SH-SY5Y (cell line): ENCODE measurements around the gene SMPD4.
"Not testable (repeated sequence)": the region's sequence is repeated elsewhere in the genome, so short reads cannot be mapped to it uniquely, and the experiment has no call there.

Source experiments
- GATA2 ChIP-seq: IDR thresholded peaks from 2 replicates; pipeline ENCODE4 v1.6.1; 2011; ENCODE audit warnings: mild to moderate bottlenecking, low read depth, low read length
- GATA3 ChIP-seq: IDR thresholded peaks from 2 replicates; pipeline ENCODE4 v1.6.1; 2011; ENCODE audit warnings: low read depth, mild to moderate bottlenecking, low read length, moderate library complexity

Gene SMPD4

GRCh38 chr2:130181325-130181879, at the start of gene SMPD4:
TSS of gene SMPD4 (minus strand) at chr2:130181602. CDS start at chr2:130176592, 5,010 bp downstream.
- TF ChIP-seq GATA2 (no peak), GATA3 (no peak)

- TF ChIP-seq GATA3 (no peak), GATA2 (no peak)
Observed at GRCh38 chr2:130198343-130198742, 16.9 kb upstream of the SMPD4 start, which contains the start of gene TUBA3E. TSS of gene TUBA3E (minus strand) at chr2:130198439. CDS start at chr2:130198360, 79 bp downstream.

GRCh38 chr2:130190237-130190636, 8.8 kb upstream of the SMPD4 start:
- no peak for TF ChIP-seq GATA2
- TF ChIP-seq GATA3, result no peak

- TF ChIP-seq GATA2 (no peak), GATA3 (no peak)
Observed at GRCh38 chr2:130187268-130187667, 5.9 kb upstream of the SMPD4 start.

GRCh38 chr2:130186391-130186790, 5.0 kb upstream of the SMPD4 start:
- no peak for TF ChIP-seq GATA2
- TF ChIP-seq GATA3, result no peak

- TF ChIP-seq GATA3 (no peak), GATA2 (no peak)
Observed at GRCh38 chr2:130185896-130186295, 4.5 kb upstream of the SMPD4 start.

GRCh38 chr2:130185436-130185835, 4.0 kb upstream of the SMPD4 start:
- no peak for TF ChIP-seq GATA2
- no peak for TF ChIP-seq GATA3

- TF ChIP-seq GATA2 (peak; percentile 70), GATA3 (no peak)
Observed at GRCh38 chr2:130183512-130184373, 2.3 kb upstream of the SMPD4 start.

- not testable (repeated sequence) for TF ChIP-seq GATA3, GATA2
Observed at GRCh38 chr2:130181880-130182682, 679 bp upstream of the SMPD4 start, which contains the start of gene MZT2B. TSS of gene MZT2B (plus strand) at chr2:130182262. CDS start at chr2:130182283, 21 bp downstream.

- TF ChIP-seq GATA3 (no peak), GATA2 (no peak)
Observed at GRCh38 chr2:130169896-130170295, 11.5 kb downstream of the SMPD4 start.

- TF ChIP-seq GATA3 (no peak), GATA2 (no peak)
Observed at GRCh38 chr2:130165293-130166016, 15.9 kb downstream of the SMPD4 start.

GRCh38 chr2:130162968-130163367, 18.4 kb downstream of the SMPD4 start:
- TF ChIP-seq GATA2, result no peak
- no peak for TF ChIP-seq GATA3

- TF ChIP-seq GATA3, result no peak
- no peak for TF ChIP-seq GATA2
Observed at GRCh38 chr2:130160131-130160530, 21.3 kb downstream of the SMPD4 start.
